Epithelial cell of proximal tubule (primary cell): ENCODE data around the gene CITED1. TPM values are rescaled to one million over a fixed set of nuclear protein-coding genes. Genes with fewer than 3 reads are reported as not detected.
A peak's percentile ranks its signal among the peaks of the same experiment; 100 is the strongest.

Experiments used
- DNase-seq: peaks from one replicate; pipeline ENCODE4 v3.0.0-alpha.2; 2011; ENCODE audit warnings: low read depth
- H3K4me3 ChIP-seq: 2 replicates; pipeline ENCODE4 v1.5.1; 2011; ENCODE audit warnings: low read depth, mild to moderate bottlenecking, low read length
- total RNA-seq: library from RNA; depleted of rRNA; stranded (reverse); fragments of >200 nt; gene quantifications from 2 replicates; pipeline ENCODE4 v1.2.3, GENCODE V29; 2015
- TF ChIP-seq, protein P1 (sequence below): conservative IDR thresholded peaks from 2 replicates; pipeline ENCODE4 v1.5.1; 2012; ENCODE audit warnings: low read depth, mild to moderate bottlenecking, low read length

Gene CITED1
- total RNA-seq, 1 donor from 2014 or later, result not detected

DNA sequence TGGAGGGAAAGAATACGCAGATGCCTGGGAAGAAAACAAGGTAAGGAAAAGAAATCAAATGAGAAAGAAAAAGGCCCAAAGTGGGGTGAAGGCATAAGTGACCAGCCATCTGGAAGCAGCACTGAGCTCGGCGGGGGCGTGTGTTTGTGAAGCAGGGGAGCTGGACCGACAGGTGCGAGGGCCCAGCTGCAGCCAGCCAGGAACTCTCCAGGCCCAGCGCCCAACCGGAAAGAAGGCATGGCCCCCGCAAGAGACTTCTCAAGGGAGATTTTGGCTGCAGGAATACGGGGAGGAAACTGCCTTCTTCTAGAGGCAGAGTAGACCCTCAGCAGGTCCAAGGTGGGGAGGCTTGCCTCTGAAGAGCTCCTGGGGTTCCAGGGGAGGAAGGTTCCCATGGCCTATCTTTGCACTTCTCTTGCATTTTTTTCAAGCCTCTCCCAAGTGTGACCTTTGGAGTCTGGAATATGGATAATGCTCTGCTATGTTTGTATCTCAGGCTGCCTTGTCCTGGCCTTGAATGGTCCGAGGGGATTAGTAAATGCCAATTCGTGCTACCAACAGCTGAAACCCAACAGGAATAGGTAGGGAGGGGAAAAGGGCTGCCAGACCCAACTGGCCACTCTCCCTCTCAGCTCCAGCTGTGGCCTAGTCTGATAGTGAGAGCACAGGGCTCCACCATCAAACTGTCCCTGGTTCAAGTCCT is 10.8 kb upstream of the CITED1 start:
- no peak for DNase-seq
- H3K4me3 ChIP-seq, result no peak overlapping the region
- TF ChIP-seq, protein P1, sequence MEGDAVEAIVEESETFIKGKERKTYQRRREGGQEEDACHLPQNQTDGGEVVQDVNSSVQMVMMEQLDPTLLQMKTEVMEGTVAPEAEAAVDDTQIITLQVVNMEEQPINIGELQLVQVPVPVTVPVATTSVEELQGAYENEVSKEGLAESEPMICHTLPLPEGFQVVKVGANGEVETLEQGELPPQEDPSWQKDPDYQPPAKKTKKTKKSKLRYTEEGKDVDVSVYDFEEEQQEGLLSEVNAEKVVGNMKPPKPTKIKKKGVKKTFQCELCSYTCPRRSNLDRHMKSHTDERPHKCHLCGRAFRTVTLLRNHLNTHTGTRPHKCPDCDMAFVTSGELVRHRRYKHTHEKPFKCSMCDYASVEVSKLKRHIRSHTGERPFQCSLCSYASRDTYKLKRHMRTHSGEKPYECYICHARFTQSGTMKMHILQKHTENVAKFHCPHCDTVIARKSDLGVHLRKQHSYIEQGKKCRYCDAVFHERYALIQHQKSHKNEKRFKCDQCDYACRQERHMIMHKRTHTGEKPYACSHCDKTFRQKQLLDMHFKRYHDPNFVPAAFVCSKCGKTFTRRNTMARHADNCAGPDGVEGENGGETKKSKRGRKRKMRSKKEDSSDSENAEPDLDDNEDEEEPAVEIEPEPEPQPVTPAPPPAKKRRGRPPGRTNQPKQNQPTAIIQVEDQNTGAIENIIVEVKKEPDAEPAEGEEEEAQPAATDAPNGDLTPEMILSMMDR, result no peak

DNA sequence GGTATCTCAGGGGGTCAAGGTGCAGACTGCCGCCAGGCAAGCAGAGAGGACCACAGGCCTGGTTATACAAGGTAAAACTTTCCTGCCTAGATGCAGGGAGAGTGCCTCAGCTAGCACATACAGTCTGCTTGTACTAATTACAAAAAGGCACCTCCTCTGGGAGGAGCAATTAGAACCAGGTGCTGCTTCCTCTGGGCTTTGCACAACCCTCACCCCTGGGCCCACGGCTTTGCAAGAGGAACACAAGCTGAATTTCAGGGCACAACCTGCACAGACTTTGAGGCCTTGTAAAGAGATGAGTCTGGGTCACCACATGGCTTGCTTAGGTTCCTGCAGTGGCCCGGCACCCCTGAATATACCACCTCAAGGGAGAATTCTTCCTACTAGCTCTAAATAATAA is 9.2 kb upstream of the CITED1 start:
- no peak for DNase-seq
- TF ChIP-seq, protein P1, result no peak
- no peak overlapping the region for H3K4me3 ChIP-seq

DNA sequence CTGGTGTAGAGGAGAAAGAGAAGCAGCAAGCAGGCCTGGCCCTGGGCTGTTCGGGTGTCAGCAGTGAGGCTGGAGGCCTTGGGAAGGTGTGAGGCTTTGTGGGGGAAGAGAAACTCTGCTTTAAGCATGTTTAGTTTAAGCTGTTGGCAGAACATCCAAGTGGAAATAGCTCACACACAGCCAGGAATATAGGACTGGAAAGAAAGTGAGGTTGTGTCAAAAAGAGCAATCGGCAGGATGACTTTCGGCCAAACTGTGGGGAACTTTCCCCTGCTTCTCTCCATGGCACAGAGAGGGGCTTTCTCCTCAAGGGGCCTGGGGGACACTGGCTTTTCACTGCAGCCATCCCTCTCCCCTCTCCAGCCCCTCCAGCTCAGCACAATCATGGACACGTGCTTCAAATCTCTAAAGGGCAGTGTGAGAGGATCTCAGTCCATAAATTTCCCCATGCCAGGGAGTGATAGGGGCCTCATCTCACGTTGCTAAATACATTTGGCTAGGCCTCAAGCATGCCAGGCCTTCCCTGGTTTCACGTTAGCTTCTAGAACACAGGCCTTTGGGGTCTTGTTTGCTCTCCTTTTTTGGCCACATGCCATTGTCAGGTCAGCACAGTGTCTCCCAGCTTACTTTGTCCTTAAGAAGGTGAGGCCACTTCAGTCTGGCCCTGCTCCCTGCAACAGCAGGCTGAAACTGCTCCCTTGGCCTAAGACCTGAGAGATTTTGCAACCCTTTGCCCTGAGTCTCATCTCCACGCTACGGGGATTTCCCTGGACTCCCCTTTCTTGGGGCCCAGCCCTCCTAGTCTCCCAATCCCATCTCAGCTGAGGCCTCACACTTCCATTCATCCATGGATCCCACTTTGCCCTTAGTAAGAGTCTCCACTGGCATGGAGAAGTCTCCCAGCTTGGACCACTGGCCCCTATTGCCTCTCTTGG is 8.3 kb upstream of the CITED1 start:
- H3K4me3 ChIP-seq, result no peak overlapping the region
- TF ChIP-seq, protein P1, result no peak
- DNase-seq, result no peak

DNA sequence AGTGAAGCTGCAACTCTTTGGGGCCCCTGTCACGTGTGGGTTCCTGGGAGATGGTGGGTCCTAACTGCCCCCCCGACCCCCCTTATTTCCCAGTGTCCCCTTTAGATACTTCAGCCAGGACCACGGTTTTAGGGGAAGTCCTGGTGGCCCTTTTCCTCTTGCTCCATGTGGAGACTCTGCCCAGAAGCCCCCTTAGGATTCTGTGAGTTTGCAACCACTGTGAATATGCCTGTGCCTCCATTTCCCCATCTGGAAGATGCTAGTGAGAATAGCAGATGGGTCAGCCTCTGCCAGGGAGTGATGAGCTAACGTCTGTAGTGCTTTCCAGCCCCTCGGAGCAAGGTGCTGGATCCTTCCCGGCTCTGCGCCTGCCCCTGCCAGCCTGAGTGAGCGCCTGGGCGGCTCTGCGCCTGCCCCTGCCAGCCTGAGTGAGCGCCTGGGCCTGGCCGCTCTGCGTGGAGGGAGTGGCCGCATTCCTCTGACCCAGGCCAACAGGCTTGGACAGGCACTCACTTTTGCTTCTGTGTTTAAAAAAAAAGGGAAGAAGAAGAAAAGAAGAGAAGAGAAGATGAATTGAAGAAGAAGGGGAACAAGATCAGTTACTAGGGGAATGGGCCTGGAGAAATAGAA is 6.7 kb upstream of the CITED1 start:
- H3K4me3 ChIP-seq, result no peak overlapping the region
- TF ChIP-seq, protein P1, result no peak
- DNase-seq, result no peak

DNA sequence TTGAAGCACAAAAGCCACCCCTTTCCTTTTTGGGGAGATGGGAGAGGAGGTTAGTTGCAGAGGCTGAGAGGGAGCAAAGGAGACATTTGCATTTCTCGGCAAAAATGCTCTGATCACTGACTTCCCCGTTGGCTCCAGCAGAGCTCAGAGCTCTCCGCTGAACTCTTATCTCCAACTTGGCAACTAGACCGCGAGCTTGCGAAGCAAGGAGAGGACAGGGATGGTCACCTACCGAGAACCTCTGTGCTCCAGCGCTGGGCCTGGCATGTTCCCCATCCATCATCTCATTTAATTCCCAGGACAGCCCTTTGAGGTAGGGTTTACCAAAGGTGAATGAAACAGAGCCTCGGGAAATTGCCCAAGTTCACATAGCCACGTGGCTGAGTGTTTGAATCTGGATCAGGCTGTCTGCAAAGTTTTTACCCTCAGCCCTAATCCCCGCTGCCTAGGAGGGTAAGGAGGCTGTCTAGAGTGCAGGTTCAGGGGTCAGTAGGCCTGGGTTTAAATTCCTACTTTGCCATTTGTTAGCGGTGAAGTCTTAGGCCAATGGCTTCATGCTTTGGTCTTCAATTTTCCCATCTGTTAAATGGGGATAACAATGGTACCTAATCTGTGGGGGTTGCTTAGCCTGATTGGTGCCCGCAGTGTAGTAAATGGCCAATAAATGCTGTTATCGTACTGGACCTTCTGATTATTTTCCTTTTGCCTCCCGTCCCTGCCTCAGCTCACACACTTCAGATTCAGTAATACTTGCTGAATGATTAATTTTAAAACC is 3.8 kb upstream of the CITED1 start:
- DNase-seq, result no peak
- peak overlapping the region; percentile 47 for H3K4me3 ChIP-seq

More for the DNA sequence above, 3.8 kb upstream of the CITED1 start:
- TF ChIP-seq, protein P1, result no peak
